OCI-LY7 (cell line): Measurements from ENCODE around the gene HTR3B. TPM values are rescaled to one million over a fixed set of nuclear protein-coding genes. Genes with fewer than 3 reads are reported as not detected.

Experiments used
- BruUV-seq: library from RNA; stranded (reverse); fragments of 400-500 nt; replicated peaks from 2 replicates; lab custom pipeline; 2021; lab: Mats Ljungman, UMichigan
- CTCF ChIA-PET: fragments of 300-600 bp; sonication (Branson Sonifier 250); formaldehyde crosslinking; loops from one replicate; lab custom pipeline; 2022; ENCODE audit warnings: antibody characterized with exemption; ENCODE audit not compliant: unreplicated experiment; lab: Charles Lee
- POLR2A ChIA-PET: fragments of 300-600 bp; sonication (Branson Sonifier 250); formaldehyde crosslinking; loops from one replicate; lab custom pipeline; 2022; ENCODE audit warnings: antibody characterized with exemption; lab: Charles Lee
- DNase-seq: peaks from one replicate; pipeline ENCODE4 v3.0.0-alpha.2; 2015; ENCODE audit warnings: low spot score
- H2AFZ ChIP-seq: fragments of 200-600 bp; sonication (generic), shearing (Covaris generic); 2 replicates; pipeline ENCODE4 v1.6.1; 2014; ENCODE audit warnings: mild to moderate bottlenecking, antibody characterized with exemption, low read length, moderate library complexity
- H3K27ac ChIP-seq: fragments of 200-600 bp; sonication (generic); 2 replicates; pipeline ENCODE4 v1.5.1; 2014; ENCODE audit warnings: mixed run types, low read depth, mild to moderate bottlenecking, moderate library complexity, low read length, inconsistent platforms; ENCODE audit not compliant: poor library complexity, severe bottlenecking
- H3K36me3 ChIP-seq: fragments of 200-600 bp; sonication (generic); 2 replicates; pipeline ENCODE4 v1.6.1; 2014; ENCODE audit warnings: mild to moderate bottlenecking, antibody characterized with exemption, low read length, moderate library complexity, mixed read lengths; ENCODE audit not compliant: insufficient read depth
- H3K4me1 ChIP-seq: fragments of 200-600 bp; sonication (generic); 2 replicates; pipeline ENCODE4 v1.5.1; 2014; ENCODE audit warnings: mild to moderate bottlenecking, low read length; ENCODE audit not compliant: insufficient read depth, poor library complexity, severe bottlenecking
- H3K4me2 ChIP-seq: fragments of 200-600 bp; sonication (generic); 2 replicates; pipeline ENCODE4 v1.6.1; 2014; ENCODE audit warnings: mild to moderate bottlenecking, low read length
- H3K4me3 ChIP-seq: fragments of 200-600 bp; sonication (generic); 2 replicates; pipeline ENCODE4 v1.5.1; 2014; ENCODE audit warnings: mild to moderate bottlenecking, low read depth, low read length; ENCODE audit not compliant: poor library complexity, severe bottlenecking
- H3K79me2 ChIP-seq: fragments of 200-600 bp; sonication (generic); 2 replicates; pipeline ENCODE4 v1.6.1; 2016; ENCODE audit warnings: low read depth, mild to moderate bottlenecking, low read length, moderate library complexity, mixed read lengths; ENCODE audit not compliant: insufficient read depth
- H3K9me2 ChIP-seq: fragments of 200-600 bp; sonication (generic); 2 replicates; pipeline ENCODE4 v1.6.1; 2016; ENCODE audit warnings: mild to moderate bottlenecking, low read length, mixed read lengths; ENCODE audit not compliant: insufficient read depth
- H3K9me3 ChIP-seq: fragments of 200-600 bp; sonication (generic); 2 replicates; pipeline ENCODE4 v1.6.1; 2014; ENCODE audit warnings: mild to moderate bottlenecking, mixed run types, low read length, mixed read lengths
- H4K20me1 ChIP-seq: fragments of 200-600 bp; sonication (generic); 2 replicates; pipeline ENCODE4 v1.6.1; 2014; ENCODE audit warnings: mild to moderate bottlenecking, antibody characterized with exemption, low read length, moderate library complexity, mixed read lengths; ENCODE audit not compliant: insufficient read depth
- EZH2phosphoT487 ChIP-seq: fragments of 200-600 bp; sonication (generic); IDR thresholded peaks from 2 replicates; pipeline ENCODE4 v1.6.1; 2018; ENCODE audit warnings: low read depth, borderline replicate concordance, mild to moderate bottlenecking, mixed run types, antibody characterized with exemption, low read length, moderate library complexity, mixed read lengths
- intact Hi-C: fragments of 100-400 bp; cut with micrococcal nuclease; formaldehyde crosslinking; loops from one replicate; pipeline ENCODE4 v1.10.0; 2022; ENCODE audit not compliant: unreplicated experiment
- total RNA-seq, 2 experiments: library from RNA; depleted of rRNA in 1 of 2; stranded (reverse); fragments of >200 nt in 1 of 2; shearing (Covaris generic) in 1 of 2; gene quantifications; 2 replicates each; pipeline ENCODE4 v1.2.3, GENCODE V29; 2014 to 2022
- TF ChIP-seq, protein P1 (sequence below): fragments of 200-600 bp; sonication (generic); conservative IDR thresholded peaks from 2 replicates; pipeline ENCODE4 v1.5.1; 2014; ENCODE audit warnings: mild to moderate bottlenecking, antibody characterized with exemption, low read length, moderate library complexity, mixed read lengths

Gene HTR3B
- total RNA-seq, 2 experiments from 2014 or later, result not detected

DNA sequence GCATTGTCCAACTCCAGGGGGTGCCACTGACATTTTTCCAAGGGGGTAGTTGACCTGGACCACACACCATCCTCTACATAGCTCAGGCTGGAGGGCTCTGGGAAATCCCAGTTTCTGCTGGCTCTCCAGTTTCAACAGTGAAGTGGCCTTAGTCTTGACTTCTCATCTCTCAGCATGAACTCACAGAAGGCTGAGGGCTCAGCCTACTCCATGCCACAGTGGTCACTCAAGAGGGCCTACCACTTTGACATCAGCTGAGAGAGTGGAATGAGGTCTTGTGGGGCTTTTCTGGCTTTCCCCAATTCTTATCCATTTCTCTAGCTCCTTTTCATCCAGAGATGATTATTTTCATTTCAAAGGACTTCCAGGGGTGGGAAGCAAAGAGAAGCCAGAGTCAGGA is 77.7 kb downstream of the HTR3B start:
- no peaks in the 10 kb centered on the region for H3K9me3 ChIP-seq
- no peak overlapping the region for H3K4me2 ChIP-seq
- no peak overlapping the region for H3K4me3 ChIP-seq
- no peak overlapping the region for H3K27ac ChIP-seq
- ChIA-PET CTCF (no interaction called here), POLR2A (no interaction called here)
- no peaks in the 10 kb centered on the region for H3K36me3 ChIP-seq
- no peak overlapping the region for H2AFZ ChIP-seq
- H4K20me1 ChIP-seq, result no peaks in the 10 kb centered on the region
- TF ChIP-seq EZH2phosphoT487, result no peak
- TF ChIP-seq, protein P1, sequence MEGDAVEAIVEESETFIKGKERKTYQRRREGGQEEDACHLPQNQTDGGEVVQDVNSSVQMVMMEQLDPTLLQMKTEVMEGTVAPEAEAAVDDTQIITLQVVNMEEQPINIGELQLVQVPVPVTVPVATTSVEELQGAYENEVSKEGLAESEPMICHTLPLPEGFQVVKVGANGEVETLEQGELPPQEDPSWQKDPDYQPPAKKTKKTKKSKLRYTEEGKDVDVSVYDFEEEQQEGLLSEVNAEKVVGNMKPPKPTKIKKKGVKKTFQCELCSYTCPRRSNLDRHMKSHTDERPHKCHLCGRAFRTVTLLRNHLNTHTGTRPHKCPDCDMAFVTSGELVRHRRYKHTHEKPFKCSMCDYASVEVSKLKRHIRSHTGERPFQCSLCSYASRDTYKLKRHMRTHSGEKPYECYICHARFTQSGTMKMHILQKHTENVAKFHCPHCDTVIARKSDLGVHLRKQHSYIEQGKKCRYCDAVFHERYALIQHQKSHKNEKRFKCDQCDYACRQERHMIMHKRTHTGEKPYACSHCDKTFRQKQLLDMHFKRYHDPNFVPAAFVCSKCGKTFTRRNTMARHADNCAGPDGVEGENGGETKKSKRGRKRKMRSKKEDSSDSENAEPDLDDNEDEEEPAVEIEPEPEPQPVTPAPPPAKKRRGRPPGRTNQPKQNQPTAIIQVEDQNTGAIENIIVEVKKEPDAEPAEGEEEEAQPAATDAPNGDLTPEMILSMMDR, result no peak
- H3K4me1 ChIP-seq, result peaks cover 16% of the 10 kb centered on the region
- no peaks in the 10 kb centered on the region for H3K79me2 ChIP-seq
- no peak for DNase-seq
- BruUV-seq, result no TSS peak
- no peaks in the 10 kb centered on the region for H3K9me2 ChIP-seq
- intact Hi-C loops, result no loop called here

DNA sequence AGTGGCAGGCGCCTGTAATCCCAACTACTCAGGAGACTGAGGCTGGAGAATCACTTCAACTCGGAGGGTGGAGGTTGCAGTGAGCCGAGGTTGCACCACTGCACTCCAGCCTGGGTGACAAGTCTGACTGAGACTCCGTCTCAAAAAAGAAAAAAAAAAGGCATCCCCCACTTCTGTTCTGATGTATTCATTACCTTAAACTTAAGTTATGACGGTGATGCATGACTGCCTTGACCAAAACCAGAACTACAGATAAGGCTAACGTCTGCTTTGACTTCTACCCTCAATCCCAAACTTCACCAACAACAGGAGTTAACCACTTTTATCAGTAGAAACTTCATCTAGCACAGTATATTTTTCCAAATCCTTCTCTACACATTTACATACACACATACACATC is 80.2 kb downstream of the HTR3B start:
- H3K36me3 ChIP-seq, result no peaks in the 10 kb centered on the region
- no TSS peak for BruUV-seq
- DNase-seq, result no peak
- no peaks in the 10 kb centered on the region for H3K9me2 ChIP-seq
- POLR2A ChIA-PET, result interaction anchor here (0.8 kb wide), 1 partner anchor 13 kb away, joined by 3 read pairs; no protein-coding TSS in a partner anchor
- no peak overlapping the region for H3K4me3 ChIP-seq
- no peaks in the 10 kb centered on the region for H3K79me2 ChIP-seq
- CTCF ChIA-PET, result no interaction called here
- intact Hi-C loops, result no loop called here
- no peaks in the 10 kb centered on the region for H3K4me1 ChIP-seq
- no peaks in the 10 kb centered on the region for H4K20me1 ChIP-seq
- no peak overlapping the region for H3K27ac ChIP-seq
- no peak overlapping the region for H2AFZ ChIP-seq
- no peak for TF ChIP-seq EZH2phosphoT487
- TF ChIP-seq, protein P1, result no peak
- H3K9me3 ChIP-seq, result no peaks in the 10 kb centered on the region
- H3K4me2 ChIP-seq, result no peak overlapping the region

DNA sequence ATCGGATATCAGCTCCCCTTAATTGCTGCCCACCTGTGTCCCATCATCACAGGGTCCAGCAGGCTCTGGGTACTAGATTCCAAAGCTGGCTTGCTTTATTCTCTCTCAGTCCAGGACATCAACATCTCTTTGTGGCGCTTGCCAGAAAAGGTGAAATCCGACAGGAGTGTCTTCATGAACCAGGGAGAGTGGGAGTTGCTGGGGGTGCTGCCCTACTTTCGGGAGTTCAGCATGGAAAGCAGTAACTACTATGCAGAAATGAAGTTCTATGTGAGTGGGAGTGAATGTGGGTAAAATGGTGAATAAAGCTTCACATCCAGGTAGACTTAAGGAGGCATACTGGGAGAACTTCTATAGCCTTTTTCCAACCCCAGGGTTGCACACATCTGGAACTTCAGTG is 81.3 kb downstream of the HTR3B start:
- Histone ChIP-seq H4K20me1 (no peaks in the 10 kb centered on the region), H3K27ac (no peak overlapping the region), H3K9me3 (no peaks in the 10 kb centered on the region), H3K4me2 (no peak overlapping the region), H3K4me3 (no peak overlapping the region), H3K4me1 (no peaks in the 10 kb centered on the region), H3K79me2 (no peaks in the 10 kb centered on the region), H2AFZ (no peak overlapping the region), H3K36me3 (no peaks in the 10 kb centered on the region), H3K9me2 (no peaks in the 10 kb centered on the region)
- POLR2A ChIA-PET, result interaction anchor here (1.1 kb wide), 1 partner anchor 9 kb away, joined by 3 read pairs; no protein-coding TSS in a partner anchor
- intact Hi-C loops, result no loop called here
- TF ChIP-seq, protein P1, result no peak
- TF ChIP-seq EZH2phosphoT487, result no peak
- no TSS peak for BruUV-seq
- no peak for DNase-seq
- CTCF ChIA-PET, result no interaction called here
